Measurements from ENCODE around the gene RELN.
A peak's percentile ranks its signal among the peaks of the same experiment; 100 is the strongest.
"Not testable (repeated sequence)": the region's sequence is repeated elsewhere in the genome, so short reads cannot be mapped to it uniquely, and the experiment has no call there.

The RELN gene

DNA sequence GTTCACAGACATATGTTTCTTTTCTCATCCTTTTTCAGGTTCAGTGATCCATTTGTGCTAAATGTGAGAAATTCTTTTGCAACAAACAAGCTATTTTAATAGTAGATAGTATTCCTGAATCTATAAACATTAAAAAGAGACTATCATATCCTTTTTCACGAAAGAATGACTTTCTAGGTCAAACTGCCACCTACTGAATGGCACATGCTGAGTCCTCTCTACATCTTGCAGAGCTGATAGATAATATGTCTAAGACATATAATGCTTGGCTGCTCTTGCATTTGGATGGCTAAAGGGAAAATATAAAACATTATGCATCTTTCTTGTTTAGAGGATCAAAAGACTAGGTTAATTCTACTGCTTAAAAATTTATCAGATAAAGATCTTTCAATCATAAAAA is 429.3 kb downstream of the RELN start:
- peak; percentile 65 for DNase-seq (ENCODE audit: low spot score)

DNA sequence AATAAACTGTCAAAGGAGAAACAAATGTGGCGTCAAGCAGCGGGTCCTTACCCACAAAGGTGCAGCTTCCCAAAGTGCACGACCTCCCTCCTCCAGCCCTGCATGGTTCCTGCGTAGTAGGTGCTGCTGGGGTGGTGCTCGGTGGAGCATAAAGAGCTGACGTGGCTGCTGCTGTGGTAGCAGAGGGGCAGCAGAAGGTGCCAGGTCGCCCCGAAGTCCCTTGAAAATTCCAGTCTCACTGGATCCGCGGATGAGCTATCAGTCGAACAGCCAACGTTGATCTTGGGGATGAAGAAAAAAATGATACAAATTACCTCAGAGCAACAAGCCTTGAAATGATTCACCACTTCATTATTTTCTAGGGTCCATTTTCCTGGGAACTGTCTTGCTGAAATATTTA is 438.4 kb downstream of the RELN start:
- no peak for DNase-seq (ENCODE audit: low spot score)

DNA sequence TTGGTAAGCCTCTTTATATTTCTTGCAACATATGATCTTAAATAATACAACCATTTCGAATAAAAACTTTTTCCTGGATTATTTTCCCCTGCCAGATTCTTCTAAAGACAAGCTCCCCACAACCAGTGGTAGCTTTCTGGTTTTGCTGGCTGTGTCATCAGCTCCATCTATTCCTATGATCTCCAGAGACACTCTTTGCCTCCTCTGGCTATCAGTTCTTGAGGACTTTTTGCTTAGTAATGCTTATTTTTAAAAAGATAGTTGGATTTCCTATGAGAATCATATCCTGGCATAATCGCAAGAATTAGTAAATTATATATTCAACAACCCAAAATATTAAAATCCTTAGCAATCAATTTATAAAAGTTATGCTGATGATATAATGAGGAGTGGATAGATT is 439.7 kb downstream of the RELN start:
- DNase-seq (ENCODE audit: low spot score), result no peak

DNA sequence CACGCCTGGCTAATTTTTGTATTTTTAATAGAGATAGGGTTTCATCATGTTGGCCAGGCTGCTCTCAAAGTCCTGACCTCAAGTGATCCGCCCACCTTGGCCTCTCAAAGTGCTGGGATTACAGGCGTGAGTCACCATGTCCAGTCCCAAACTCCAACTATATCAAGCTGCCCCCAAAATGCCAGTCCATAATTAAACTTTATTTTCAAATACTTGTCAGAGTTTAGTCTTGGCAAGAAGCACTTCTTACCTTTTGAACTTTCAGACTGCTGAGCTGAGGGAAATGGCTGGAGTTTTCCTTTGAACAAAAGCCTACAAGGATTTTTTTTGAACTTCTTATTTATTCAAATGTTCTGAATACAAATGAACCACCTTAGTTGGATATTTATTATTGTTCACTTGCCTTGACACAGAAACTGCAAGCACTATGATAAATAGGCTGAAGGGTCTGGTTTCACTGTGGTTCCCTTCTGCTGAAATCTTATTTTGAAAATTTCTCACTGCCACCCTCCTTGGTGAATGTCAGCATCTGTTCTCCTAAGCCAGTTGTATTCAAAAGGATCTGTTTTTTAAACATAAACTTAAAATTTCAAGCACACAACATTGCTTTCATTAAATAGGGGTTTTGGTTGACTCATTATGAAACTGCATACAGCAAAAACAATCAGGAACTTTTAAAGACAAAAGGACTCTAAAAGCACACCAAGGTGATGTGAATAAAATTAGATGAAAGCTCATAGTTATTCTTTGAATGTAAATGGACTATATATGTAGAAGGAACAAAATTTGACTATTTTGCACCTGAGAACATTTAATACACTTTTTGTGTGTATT is 441.8 kb downstream of the RELN start:
- DNase-seq (ENCODE audit: low spot score), result no peak

DNA sequence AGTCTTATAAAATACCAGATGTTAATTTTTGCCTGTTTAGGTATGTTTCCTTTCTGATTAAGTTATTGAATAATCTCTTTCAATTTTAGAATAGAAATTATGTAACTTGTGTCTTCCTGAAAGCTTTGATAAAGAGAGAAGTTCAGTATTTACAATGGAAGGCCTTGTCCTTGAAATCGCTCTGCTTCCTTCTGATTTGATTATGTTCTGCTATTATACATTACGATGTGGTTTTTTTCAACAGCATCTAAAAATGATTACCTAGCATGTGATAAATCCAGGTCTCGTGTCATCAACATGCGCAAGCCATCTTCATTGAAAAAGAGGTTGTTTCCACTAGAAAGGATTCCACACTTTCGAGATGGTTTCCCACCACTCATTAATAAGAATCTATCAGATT is 447.0 kb downstream of the RELN start:
- no peak for DNase-seq (ENCODE audit: low spot score)

DNA sequence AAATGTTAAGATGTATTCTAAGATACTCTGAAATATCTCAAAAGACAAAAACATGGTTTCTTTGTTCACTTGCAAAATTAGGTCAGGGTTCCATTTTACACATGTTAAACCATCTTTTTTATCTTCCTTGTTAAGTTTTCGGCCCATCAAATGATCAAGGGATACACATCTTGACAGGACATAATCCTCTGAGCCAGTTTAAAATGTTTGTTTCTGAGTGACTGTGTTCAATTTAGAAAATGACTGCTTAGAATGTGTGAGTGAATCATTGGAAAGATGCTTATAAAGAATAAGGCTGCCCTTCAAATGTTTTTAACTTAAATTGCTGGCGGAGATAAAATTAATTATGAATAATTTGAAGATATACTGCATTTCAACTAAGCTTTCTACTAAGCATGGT is 447.5 kb downstream of the RELN start:
- no peak for DNase-seq (ENCODE audit: low spot score)

DNA sequence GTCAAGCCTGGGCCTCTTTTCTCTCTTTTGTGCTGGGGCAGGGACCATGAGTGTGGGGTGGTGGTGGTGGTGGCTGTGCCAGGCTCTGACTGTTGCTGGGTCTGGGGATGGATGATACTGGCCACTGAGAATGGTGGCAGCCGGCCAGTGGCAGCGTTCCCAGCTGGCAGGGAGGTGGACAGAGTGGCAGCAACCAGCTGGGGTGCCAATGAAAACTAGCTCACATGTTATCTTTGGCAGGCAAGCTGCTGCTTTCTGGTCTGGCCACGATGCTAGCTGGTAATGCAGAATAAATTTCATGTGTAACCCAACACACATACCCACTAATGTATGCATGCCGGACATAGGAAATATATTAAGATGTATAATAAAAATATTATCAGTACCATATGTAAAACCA is 448.4 kb downstream of the RELN start:
- DNase-seq (ENCODE audit: low spot score), result peak; percentile 97

DNA sequence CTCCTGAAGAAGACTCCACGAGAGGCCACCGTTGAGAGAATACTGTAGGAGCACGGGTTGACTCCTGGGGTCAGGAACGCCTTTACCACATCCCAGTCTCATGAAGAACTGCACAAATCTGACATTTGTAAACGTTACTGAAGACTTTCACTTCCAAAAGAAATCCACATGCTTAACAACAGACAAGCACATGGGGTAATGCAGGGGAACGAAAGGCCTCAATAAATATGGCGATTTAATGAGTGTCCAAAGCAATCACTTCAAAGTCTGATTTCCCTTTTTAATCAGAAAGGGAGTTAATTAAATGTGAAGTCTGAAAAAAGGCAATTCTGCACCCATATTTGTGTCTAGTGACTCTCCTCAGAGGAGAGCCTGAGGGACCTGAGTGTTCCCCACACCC is 449.1 kb downstream of the RELN start:
- no peak for DNase-seq (ENCODE audit: low spot score)

DNA sequence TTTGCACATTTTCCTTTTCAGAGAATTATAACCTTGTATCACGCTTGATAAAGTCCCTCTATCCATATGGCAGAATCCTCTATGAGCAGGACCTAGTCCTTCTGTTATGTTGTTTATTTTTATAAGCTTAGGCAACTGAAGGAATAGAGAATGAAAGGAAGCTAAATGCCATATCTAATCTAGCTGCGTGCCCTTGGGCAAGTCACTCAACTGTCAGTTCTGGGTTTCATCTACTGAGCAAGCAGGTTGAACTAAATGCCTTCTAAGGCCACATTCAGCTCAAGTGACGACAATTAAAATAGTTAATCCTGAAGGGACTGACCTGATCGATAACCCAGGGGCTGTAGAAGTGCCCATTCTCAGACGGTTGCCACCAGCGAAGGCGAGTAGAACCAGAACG is 449.6 kb downstream of the RELN start:
- no peak for DNase-seq (ENCODE audit: low spot score)

DNA sequence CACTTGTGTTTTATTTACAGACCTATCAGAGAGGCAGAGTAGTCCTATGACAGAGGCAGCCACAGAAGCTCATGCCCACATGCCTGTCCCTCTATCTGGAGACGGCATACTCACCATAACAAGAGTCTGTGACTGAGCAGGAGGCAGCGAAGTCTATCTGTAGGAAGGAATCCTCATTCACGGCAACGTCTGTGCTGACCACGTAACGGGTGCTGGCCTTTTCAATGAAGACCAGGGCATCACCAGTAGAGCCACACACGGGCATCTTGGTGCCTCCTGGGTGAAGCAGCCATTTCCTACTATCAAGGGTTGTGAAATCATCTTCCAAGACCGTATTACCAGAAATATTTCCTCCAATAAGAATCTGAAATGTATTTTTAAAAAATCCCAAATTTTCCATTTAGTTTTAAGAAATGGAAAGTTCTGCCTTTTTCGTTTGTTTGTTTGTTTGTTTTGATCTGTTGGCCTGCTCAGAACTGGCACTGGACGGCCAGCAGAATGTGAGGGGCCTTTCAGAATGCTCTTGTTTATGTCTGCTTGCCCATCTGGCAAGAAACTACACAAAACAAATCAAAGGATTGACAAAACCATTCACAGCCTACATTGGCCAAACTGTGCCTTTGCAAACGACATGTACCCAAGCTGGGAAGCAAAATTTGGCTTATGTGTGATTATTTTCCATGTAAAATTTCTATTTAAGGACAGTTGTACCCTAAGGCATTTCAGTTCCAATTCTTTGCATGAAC is 450.3 kb downstream of the RELN start:
- DNase-seq (ENCODE audit: low spot score), result peak; percentile 43

DNA sequence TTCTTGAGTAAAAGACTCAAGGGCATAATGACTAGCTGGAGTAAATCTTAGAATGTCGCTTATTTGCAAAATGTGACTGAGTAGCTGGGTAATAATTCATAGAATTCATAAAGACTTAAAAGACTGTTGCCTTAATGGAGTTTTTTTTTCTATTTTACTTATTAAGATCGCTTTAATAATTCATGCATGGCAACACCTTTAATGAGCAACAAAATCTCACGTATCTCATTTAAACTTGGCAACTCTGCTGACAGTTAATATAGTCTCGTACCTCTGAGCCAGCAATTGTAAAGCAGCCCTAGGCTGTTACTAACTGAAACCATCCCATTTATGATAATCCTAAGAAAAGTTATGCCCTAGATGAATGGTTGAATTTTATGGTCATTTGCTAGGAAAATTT is 455.7 kb downstream of the RELN start:
- DNase-seq (ENCODE audit: low spot score), result no peak

DNA sequence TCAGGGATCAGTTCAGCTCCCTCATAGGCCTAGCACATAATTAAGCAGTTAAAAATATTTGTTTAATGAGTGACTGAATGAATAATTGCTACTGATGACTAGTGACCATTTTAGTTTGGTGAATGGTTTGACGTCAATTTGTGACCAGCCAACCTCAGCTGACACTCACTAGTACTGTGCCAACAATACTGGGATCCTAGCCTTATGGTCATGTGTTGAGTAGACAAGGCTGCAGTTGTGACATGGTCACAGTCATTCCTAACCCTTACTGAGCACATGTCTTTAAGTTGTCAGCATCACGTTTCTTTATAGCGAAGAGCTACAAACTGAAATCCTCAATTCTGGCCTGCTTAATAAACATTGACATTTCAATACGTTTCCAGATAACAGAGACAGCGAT is 456.5 kb downstream of the RELN start:
- peak; percentile 41 for DNase-seq (ENCODE audit: low spot score)

DNA sequence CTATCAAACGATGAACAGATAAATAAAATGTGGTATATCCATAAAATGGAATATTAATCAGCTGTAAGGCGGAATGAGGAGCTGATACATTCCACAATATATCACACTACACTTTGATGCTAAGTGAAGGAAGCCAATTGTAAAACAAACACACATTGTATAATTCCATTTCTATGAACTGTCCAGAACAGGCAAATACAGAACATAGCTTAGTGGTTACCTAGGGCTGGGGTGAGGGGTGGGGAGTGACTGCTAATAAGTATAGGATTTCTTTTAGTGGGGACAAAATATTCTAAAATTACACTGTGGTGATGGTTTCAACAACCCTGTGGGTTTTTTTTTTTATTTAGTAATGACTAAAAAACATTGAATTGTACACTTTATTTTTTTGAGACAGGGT is 461.3 kb downstream of the RELN start:
- no peak for DNase-seq (ENCODE audit: low spot score)

DNA sequence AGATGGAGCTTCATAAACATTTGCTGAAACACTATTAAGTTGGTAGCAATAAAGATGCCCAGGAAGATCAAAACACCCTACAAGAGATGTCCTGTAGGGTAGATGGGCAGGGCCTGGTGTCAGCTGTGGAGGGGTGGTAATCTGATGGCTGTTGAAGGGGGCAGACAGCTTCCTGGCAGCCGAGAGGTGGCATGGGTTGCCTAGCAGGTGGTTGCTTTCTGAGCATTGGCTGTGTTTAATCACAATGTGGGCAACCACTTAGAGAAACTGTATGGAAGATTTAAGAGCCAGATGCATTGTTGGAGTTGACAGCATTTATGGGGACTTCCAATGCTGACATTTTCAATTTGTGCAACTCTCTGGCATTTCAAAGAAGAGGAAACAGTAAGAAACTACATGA is 463.5 kb downstream of the RELN start:
- no peak for DNase-seq (ENCODE audit: low spot score)

DNA sequence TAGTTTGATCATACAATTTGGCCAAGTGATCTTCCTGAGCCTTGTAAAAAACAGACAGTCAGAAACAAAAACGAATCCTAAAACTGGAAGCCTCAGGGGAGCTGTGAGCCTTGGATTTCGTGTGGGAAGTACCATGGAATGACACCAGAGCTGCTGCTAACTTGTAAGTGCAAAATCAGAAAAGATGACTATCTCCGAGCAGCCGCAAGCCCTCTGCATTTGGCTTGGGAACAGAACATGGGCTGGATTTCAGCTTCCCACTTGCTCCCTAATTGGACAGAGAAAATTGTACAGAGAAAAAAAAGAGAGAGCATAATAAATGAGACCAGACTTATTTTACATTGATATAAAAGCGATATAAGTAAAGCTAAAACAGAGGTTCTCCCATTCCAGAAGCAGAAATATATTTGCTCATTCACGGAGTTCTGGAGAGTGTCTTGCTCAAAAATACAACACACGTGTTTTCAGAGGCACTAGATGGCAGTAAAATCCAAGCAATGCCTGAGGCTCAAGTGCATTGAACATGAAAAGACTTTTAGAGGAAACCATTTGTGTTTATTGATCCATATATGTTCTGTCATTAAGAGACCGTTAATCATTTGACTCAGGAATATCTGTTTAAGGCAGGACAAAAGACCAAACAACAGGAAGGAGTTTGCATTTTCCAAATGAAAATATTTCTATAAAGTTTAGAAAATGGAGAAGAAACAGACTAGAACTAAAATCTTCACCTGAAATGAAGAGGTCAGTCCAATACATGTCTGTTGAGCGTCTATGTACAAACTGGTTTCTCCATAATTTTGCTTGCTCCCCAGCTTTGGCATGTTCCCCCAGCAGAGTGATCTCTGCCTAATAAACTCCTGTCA is 465.2 kb downstream of the RELN start:
- DNase-seq (ENCODE audit: low spot score), result peak; percentile 89

DNA sequence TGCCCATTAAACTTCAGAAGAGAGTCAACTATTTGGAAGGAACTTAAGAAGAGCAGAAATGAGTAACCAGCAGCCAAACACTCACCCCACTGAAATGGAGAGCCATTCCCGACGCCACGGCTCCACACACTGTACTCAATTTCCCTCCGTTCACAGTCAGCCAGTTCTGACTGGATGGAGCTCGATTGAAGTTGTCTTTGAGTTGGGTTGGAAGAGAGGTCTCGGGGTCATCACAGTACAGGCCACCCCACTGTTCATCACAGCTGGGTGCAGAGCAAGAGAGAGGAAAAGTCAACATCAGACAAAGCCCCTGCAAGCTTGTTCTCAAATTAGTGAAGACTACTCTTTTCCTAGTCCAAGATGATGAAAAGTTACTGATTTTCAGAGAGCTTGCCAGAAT is 467.5 kb downstream of the RELN start:
- DNase-seq (ENCODE audit: low spot score), result no peak

DNA sequence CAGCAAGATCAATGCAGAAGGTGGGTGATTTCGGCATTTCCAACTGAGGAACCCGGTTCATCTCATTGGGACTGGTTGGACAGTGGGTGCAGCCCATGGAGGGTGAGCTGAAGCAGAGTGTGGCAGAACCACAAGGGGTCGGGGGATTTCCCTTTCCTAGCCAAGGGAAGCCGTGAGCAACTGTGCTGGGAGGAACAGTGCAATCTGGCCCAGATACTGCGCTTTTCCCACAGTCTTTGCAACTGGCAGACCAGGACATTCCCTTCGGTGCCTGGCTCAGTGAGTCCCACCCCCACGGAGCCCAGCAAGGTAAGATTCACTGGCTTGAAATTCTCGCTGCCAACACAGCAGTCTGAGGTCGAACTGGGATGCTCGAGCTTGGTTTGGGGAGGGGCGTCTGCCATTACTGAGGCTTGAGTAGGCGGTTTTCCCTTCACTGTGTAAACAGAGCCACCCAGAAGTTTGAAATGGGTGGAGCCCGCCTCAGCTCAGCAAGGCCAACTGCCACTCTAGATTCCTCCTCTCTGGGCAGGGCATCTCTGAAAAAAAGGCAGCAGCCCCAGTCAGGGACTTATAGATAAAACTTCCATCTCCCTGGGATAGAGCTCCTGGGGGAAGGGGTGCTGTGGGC is 484.8 kb downstream of the RELN start:
- no peak for DNase-seq (ENCODE audit: low spot score)

DNA sequence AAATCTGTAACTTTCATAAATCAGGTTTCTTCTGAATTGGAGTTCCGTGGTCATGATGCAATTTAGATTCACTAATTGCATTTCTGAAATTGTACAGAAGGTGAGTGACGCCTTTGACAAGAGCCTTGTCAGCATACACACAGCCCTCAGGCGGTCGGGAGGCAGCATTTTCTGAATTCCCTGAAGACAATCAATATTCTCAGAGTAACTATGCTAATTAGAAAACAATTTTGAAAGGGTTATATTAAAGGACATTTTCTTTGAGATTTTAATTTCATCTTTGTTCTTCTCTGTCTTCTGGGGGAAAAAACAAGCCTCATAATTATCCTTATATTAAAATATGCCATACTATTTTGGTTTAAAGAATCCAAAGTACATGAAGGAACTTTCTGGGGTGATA is 488.3 kb downstream of the RELN start:
- DNase-seq (ENCODE audit: low spot score), result no peak

DNA sequence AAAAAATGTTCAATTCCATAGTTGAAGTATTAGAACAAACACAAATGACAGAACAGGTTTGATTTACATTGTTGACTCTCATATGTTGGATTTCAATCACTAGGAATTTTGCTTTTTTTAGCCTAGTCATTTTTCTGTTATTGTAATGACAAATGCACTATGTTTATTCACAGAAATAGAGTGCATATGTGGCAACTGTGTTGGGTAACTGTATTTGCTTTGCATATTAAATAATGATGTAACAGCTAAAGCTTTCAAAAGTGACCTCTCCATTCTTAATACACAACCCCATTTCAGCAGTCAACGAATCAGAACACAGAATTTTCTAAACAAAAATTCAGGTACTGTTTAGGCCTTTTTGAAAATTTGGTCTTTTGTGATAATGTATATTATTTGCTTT is 489.5 kb downstream of the RELN start:
- no peak for DNase-seq (ENCODE audit: low spot score)

DNA sequence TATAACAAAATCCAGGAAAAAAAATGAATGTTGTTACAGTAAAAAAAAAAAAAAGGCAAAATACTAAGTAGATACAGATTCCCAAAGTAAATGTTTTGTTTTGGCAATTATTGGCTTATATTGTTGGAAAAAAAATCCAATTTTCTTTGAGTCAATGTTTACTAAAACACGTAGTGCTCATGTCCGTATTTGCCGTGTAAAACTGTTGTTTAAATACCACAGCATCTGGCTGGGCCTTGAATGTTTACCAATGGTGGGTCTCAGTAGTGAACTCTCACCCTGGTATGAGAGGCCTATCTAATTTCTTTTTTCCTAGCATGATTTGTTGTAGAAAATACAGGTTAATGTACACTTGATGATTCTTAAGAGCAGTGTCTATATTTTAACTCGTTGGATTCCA is 502.0 kb downstream of the RELN start:
- no peak for DNase-seq (ENCODE audit: low spot score)

DNA sequence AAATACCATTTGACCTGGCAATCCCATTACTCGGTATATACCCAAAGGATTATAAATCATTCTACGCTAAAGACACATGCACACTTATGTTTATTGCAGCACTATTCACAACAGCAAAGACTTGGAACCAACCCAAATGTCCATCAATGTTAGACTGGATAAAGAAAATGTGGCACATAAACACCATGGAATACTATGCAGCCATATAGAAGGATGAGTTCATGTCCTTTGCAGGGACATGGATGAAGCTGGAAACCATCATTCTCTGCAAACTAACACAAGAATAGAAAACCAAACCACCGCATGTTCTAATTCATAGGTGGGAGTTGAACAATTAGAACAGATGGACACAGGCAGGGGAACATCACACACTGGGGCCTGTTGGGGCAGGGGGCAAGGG is 502.6 kb downstream of the RELN start:
- not testable (repeated sequence) for DNase-seq (ENCODE audit: low spot score)

DNA sequence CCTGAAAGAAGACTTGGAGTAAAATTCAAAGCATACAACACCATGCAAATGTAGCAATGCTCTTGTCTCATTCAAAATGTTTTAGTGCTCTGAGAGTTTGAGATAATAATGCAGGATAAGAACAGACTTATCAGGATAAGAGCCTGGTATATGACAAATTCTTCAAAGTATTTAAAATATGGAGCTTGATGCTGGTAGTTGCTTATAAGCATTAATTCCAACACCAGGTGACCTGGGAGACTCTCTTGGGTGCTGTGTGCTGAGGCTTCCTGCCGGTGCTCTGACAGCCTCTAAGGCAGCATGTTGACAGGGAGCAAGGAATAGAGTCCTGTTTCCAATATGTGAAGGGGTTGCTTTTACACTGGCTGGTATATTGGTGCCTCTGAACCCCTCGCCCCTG is 508.7 kb downstream of the RELN start:
- no peak for DNase-seq (ENCODE audit: low spot score)

Data from cerebellar cortex (tissue), 1 donor.